HG03469 (cell line): ENCODE results near the gene RAB25.
"Not testable (repeated sequence)": the region's sequence is repeated elsewhere in the genome, so short reads cannot be mapped to it uniquely, and the experiment has no call there.

Source experiments
- ATAC-seq: cut with Tn5 transposase; IDR thresholded peaks from one replicate; pipeline ENCODE4 v1.9.1; 2021; ENCODE audit warnings: mild to moderate bottlenecking, moderate library complexity, moderate number of reproducible peaks; ENCODE audit not compliant: unreplicated experiment

Gene RAB25

GRCh38 chr1:156060937-156061636 is at the start of gene RAB25:
Gene RAB25 (plus strand): TSS chr1:156061160. CDS start chr1:156061401, 241 bp downstream.
- ATAC-seq, result no peak

- ATAC-seq, result peak; percentile 66
These were observed 48.7 kb upstream of the RAB25 start for GRCh38 chr1:156012051-156012817.

GRCh38 chr1:156014829-156015228 is 46.1 kb upstream of the RAB25 start:
- no peak for ATAC-seq

GRCh38 chr1:156019946-156020292 is 41.0 kb upstream of the RAB25 start:
- no peak for ATAC-seq

GRCh38 chr1:156020293-156021092 is 40.5 kb upstream of the RAB25 start, which contains the start of gene SSR2:
Gene SSR2 (minus strand): TSS chr1:156020951. CDS start chr1:156020167, 784 bp downstream.
- ATAC-seq, result no peak

- no peak for ATAC-seq
These were observed 39.9 kb upstream of the RAB25 start for GRCh38 chr1:156021093-156021428.

- no peak for ATAC-seq
These were observed 39.0 kb upstream of the RAB25 start for GRCh38 chr1:156021954-156022353.

- no peak for ATAC-seq
These were observed 36.2 kb upstream of the RAB25 start for GRCh38 chr1:156024801-156025200.

- ATAC-seq, result no peak
These were observed 35.1 kb upstream of the RAB25 start for GRCh38 chr1:156025876-156026275.

- ATAC-seq, result no peak
These were observed 34.4 kb upstream of the RAB25 start for GRCh38 chr1:156026588-156026987.

GRCh38 chr1:156033011-156033410 is 27.9 kb upstream of the RAB25 start:
- ATAC-seq, result no peak

GRCh38 chr1:156034991-156035390 is 26.0 kb upstream of the RAB25 start:
- not testable (repeated sequence) for ATAC-seq

GRCh38 chr1:156042828-156043227 is 18.1 kb upstream of the RAB25 start:
- no peak for ATAC-seq

- ATAC-seq, result no peak
These were observed 15.9 kb upstream of the RAB25 start for GRCh38 chr1:156045076-156045475.

GRCh38 chr1:156048663-156049258 is 12.2 kb upstream of the RAB25 start:
- ATAC-seq, result no peak

GRCh38 chr1:156050376-156050775 is 10.6 kb upstream of the RAB25 start:
- no peak for ATAC-seq

GRCh38 chr1:156051011-156051725 is 9.8 kb upstream of the RAB25 start:
- no peak for ATAC-seq

- ATAC-seq, result no peak
These were observed 7.8 kb upstream of the RAB25 start for GRCh38 chr1:156052862-156053767.

GRCh38 chr1:156053768-156054499 is 7.0 kb upstream of the RAB25 start, which contains the start of gene UBQLN4:
Gene UBQLN4 (minus strand): TSS chr1:156053798. CDS start chr1:156053701, 97 bp downstream.
- ATAC-seq, result no peak
